A549 treated with ZK216348 at 1 μM for 4 hours (cell line): ENCODE measurements around the gene GALNT12. TPM values are rescaled to one million over a fixed set of nuclear protein-coding genes. Genes with fewer than 3 reads are reported as not detected.

Experiments used
- total RNA-seq: library from RNA; stranded (reverse); fragments of 200-300 nt; extraction: Qiagen RNA extraction; gene quantifications from 5 replicates; pipeline ENCODE4 v1.2.3, GENCODE V29; 2022; ENCODE audit warnings: low read depth

The GALNT12 gene, protein sequence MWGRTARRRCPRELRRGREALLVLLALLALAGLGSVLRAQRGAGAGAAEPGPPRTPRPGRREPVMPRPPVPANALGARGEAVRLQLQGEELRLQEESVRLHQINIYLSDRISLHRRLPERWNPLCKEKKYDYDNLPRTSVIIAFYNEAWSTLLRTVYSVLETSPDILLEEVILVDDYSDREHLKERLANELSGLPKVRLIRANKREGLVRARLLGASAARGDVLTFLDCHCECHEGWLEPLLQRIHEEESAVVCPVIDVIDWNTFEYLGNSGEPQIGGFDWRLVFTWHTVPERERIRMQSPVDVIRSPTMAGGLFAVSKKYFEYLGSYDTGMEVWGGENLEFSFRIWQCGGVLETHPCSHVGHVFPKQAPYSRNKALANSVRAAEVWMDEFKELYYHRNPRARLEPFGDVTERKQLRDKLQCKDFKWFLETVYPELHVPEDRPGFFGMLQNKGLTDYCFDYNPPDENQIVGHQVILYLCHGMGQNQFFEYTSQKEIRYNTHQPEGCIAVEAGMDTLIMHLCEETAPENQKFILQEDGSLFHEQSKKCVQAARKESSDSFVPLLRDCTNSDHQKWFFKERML
- 3.4 to 5.2 TPM (median 4.0 TPM) in 5 replicates for total RNA-seq

DNA sequence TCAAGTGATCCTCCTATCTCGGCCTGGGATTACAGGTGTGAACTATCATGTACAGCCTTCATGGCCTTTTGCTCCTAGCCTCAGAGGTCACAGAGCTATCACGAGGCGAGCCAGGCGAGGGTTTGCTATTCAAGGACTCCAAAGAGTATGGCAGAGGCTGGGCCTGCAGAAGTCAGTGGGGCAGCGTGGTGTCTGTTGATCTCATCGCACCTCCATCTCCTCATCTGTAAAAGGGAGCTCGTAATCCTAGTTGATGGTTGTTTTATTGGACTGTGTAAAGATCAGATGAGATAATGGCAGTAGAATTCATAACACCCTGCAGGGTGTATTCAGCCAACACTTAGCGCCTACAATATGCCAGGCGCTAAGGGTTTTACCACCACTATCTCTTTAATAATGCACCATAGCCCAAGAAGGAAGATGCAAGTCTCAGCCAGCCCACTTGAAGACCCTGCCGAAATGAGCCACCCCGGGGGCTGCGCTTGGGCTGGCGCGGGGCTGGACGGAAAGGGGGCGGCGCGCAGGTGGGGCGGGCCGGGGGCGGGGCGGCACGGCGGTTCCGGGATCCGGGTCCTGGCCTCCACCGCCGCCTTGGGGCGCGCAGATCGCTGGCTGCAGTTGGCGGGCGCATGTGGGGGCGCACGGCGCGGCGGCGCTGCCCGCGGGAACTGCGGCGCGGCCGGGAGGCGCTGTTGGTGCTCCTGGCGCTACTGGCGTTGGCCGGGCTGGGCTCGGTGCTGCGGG lies at the start of gene GALNT12:
Gene GALNT12 (plus strand): TSS at position 601 of the 744 bp plus-strand sequence. CDS start 29 bp downstream, at position 630.

GRCh38 chr9:98796364-98797101 lies 10.9 kb upstream of the GALNT12 start, which contains the start of gene ANKS6:
Gene ANKS6 (minus strand): TSS chr9:98796555. CDS start chr9:98796491, 64 bp downstream.

Other genes with a start within 250 kb of the GALNT12 start
- 0.12 to 0.34 TPM (median 0.31 TPM) in 5 replicates for gene GABBR2, start 98.7 kb upstream of the GALNT12 start, total RNA-seq
- 10.8 to 24.6 TPM (median 20.8 TPM) in 5 replicates for gene ANKS6, start 11.1 kb upstream of the GALNT12 start, total RNA-seq
- 0.28 to 0.58 TPM (median 0.39 TPM) in 5 replicates for gene COL15A1, start 136.2 kb downstream of the GALNT12 start, total RNA-seq